K562 (cell line): Measurements from ENCODE around the gene ZDHHC14. TPM values are rescaled to one million over a fixed set of nuclear protein-coding genes. Genes with fewer than 3 reads are reported as not detected.

ENCODE experiments used
- ATAC-seq: fragments of 200-7000 bp; cut with Tn5 transposase; 3 replicates; pipeline ENCODE4 v1.9.1; 2020; ENCODE audit warnings: moderate library complexity
- BruUV-seq: library from RNA; stranded (reverse); fragments of 400-500 nt; replicated peaks from 2 replicates; lab custom pipeline; 2021; lab: Mats Ljungman, UMichigan
- CTCF ChIA-PET: fragments of 300-600 bp; formaldehyde crosslinking; extraction: SDS; loops from one replicate; lab custom pipeline; 2021; ENCODE audit warnings: low intra/inter-chr PET ratio; lab: Yijun Ruan, JAX
- POLR2A ChIA-PET: fragments of 300-600, 350-650 bp; sonication (Branson Sonifier 250); formaldehyde crosslinking; extraction: SDS; loops from one replicate; lab custom pipeline; 2021; ENCODE audit warnings: antibody characterized with exemption, inconsistent platforms; lab: Yijun Ruan, JAX
- DNase-seq, 4 experiments: peaks; one replicate each; pipeline versions ENCODE4 v3.0.0 to v3.0.0-alpha.2; 2011 to 2018; ENCODE audit warnings: low spot score in 3 of 4, mixed read lengths in 3 of 4; ENCODE audit errors: extremely low read depth in 1 of 4
- FAIRE-seq: peaks from 2 replicates; lab custom pipeline; 2011; peaks lifted over from hg19 to GRCh38; lab: Jason Lieb, UNC
- H2AFZ ChIP-seq: 2 replicates; pipeline ENCODE4 v1.6.0; 2011; ENCODE audit warnings: low read depth, low read length, control low read depth, inconsistent platforms
- H3K27ac ChIP-seq: fragments of 200-600 bp; 3 replicates; pipeline ENCODE4 v1.8.0; 2011; ENCODE audit warnings: low read depth, mild to moderate bottlenecking, control low read depth, inconsistent platforms, low read length, moderate library complexity, mixed read lengths; ENCODE audit errors: extremely low read depth
- H3K27me3 ChIP-seq, 2 experiments: fragments of 300-600 bp in 1 of 2; 2 replicates in 1 of 2; 3 replicates in 1 of 2; pipeline versions ENCODE4 v1.6.0 to v1.8.0; 2011; ENCODE audit warnings: inconsistent platforms in 2 of 2, low read length in 2 of 2, mild to moderate bottlenecking in 1 of 2, mixed read lengths in 1 of 2, moderate library complexity in 1 of 2; ENCODE audit not compliant: control insufficient read depth in 2 of 2, insufficient read depth in 2 of 2
- H3K36me3 ChIP-seq: fragments of 300-600 bp; 3 replicates; pipeline ENCODE4 v1.8.0; 2011; ENCODE audit warnings: mild to moderate bottlenecking, low read length, inconsistent platforms; ENCODE audit not compliant: control insufficient read depth, insufficient read depth
- H3K4me1 ChIP-seq, 2 experiments: fragments of 200-600 bp in 1 of 2; replicated peaks in 1 of 2; 2 replicates in 1 of 2; 3 replicates in 1 of 2; pipeline versions ENCODE4 v1.5.1 to v1.8.0; 2011; ENCODE audit warnings: inconsistent platforms in 2 of 2, low read length in 2 of 2, mild to moderate bottlenecking in 1 of 2, mixed read lengths in 1 of 2, moderate library complexity in 1 of 2; ENCODE audit not compliant: control insufficient read depth in 2 of 2, insufficient read depth in 2 of 2
- H3K4me2 ChIP-seq: 2 replicates; pipeline ENCODE4 v1.6.1; 2011; ENCODE audit warnings: low read length, control low read depth, inconsistent platforms, mixed read lengths; ENCODE audit not compliant: insufficient read depth
- H3K4me3 ChIP-seq: fragments of 200-600 bp; sonication (generic), shearing (Covaris generic); 2 replicates; pipeline ENCODE4 v1.5.1; 2016; ENCODE audit warnings: control low read depth, inconsistent platforms
- H3K79me2 ChIP-seq: fragments of 200-600 bp; 3 replicates; pipeline ENCODE4 v1.8.0; 2011; ENCODE audit warnings: low read length, inconsistent platforms; ENCODE audit not compliant: control insufficient read depth, insufficient read depth
- H3K9ac ChIP-seq, 2 experiments: 2 replicates each; pipeline versions ENCODE4 v1.6.0 to v1.6.1; 2011; ENCODE audit warnings: low read depth in 2 of 2, low read length in 2 of 2, control low read depth in 1 of 2, inconsistent platforms in 1 of 2, mild to moderate bottlenecking in 1 of 2, mixed read lengths in 1 of 2; ENCODE audit not compliant: insufficient read depth in 1 of 2
- H3K9me1 ChIP-seq: one replicate; pipeline ENCODE4 v1.6.0; 2011; ENCODE audit warnings: inconsistent platforms, mild to moderate bottlenecking, low read length, moderate library complexity; ENCODE audit not compliant: control insufficient read depth, insufficient read depth
- H3K9me3 ChIP-seq: replicated peaks from 2 replicates; pipeline ENCODE4 v1.5.1; 2011; ENCODE audit warnings: low read depth, low read length, inconsistent platforms; ENCODE audit not compliant: control insufficient read depth, insufficient read depth
- H4K20me1 ChIP-seq: replicated peaks from 2 replicates; pipeline ENCODE4 v1.6.1; 2011; ENCODE audit warnings: low read length, inconsistent platforms, mixed read lengths; ENCODE audit not compliant: control insufficient read depth, insufficient read depth
- BCL6 ChIP-seq: fragments of 250-450 bp; sonication (Bioruptor Pico); IDR thresholded peaks from 2 replicates; pipeline ENCODE4 v1.4.0; 2020
- CREM ChIP-seq: IDR thresholded peaks from 2 replicates; pipeline ENCODE4 v1.6.1; 2014; ENCODE audit warnings: antibody characterized with exemption, low read depth
- CTCF ChIP-seq, 3 experiments: IDR thresholded peaks in 2 of 3; conservative IDR thresholded peaks in 1 of 3; 2 replicates each; pipeline ENCODE4 v1.5.1; 2011 to 2012; ENCODE audit warnings: low read length in 3 of 3, mild to moderate bottlenecking in 3 of 3, control low read depth in 2 of 3, improper control_type of control experiment in 1 of 3, inconsistent platforms in 1 of 3, low read depth in 1 of 3, mixed read lengths in 1 of 3, moderate library complexity in 1 of 3; ENCODE audit not compliant: insufficient read depth in 2 of 3
- E2F3 ChIP-seq: fragments of 250-450 bp; sonication (Bioruptor Pico); IDR thresholded peaks from 2 replicates; pipeline ENCODE4 v1.4.0; 2020; ENCODE audit warnings: mild to moderate bottlenecking
- FIP1L1 ChIP-seq: fragments of 200-400 bp; formaldehyde crosslinking; IDR thresholded peaks from 2 replicates; pipeline ENCODE4 v1.6.1; 2018; ENCODE audit warnings: mild to moderate bottlenecking, low read depth, low read length; ENCODE audit not compliant: poor library complexity, severe bottlenecking
- FOXK1 ChIP-seq: sonication (generic); formaldehyde crosslinking; IDR thresholded peaks from 2 replicates; pipeline ENCODE4 v1.8.0; 2022; ENCODE audit warnings: missing genetic modification reagents, mild to moderate bottlenecking, borderline replicate concordance
- PHB2 ChIP-seq: fragments of 450-650 bp; IDR thresholded peaks from 2 replicates; pipeline ENCODE4 v1.6.1; 2017; ENCODE audit warnings: low read depth
- PRMT5 ChIP-seq: sonication (generic); formaldehyde crosslinking; IDR thresholded peaks from 2 replicates; pipeline ENCODE4 v1.5.0; 2020; ENCODE audit warnings: missing genetic modification reagents
- RAD21 ChIP-seq, 2 experiments: fragments of 250-450 bp in 1 of 2; fragments of 450-650 bp in 1 of 2; sonication (Bioruptor Pico) in 1 of 2; formaldehyde crosslinking in 1 of 2; IDR thresholded peaks in 1 of 2; conservative IDR thresholded peaks in 1 of 2; 2 replicates each; pipeline versions ENCODE4 v1.4.0 to v1.8.0; 2020 to 2022; ENCODE audit warnings: mild to moderate bottlenecking in 2 of 2, moderate library complexity in 1 of 2
- SAFB ChIP-seq: fragments of 200-400 bp; formaldehyde crosslinking; IDR thresholded peaks from 2 replicates; pipeline ENCODE4 v1.6.1; 2017; ENCODE audit warnings: low read depth, low read length, borderline replicate concordance
- SMARCA5 ChIP-seq: fragments of 450-650 bp; IDR thresholded peaks from 2 replicates; pipeline ENCODE4 v1.6.1; 2016
- SMC3 ChIP-seq: conservative IDR thresholded peaks from 2 replicates; pipeline ENCODE4 v1.6.1; 2011; ENCODE audit warnings: low read depth, low read length, improper control_type of control experiment; ENCODE audit not compliant: insufficient read depth
- ZC3H8 ChIP-seq: fragments of 450-650 bp; IDR thresholded peaks from 2 replicates; pipeline ENCODE4 v1.6.1; 2017
- ZNF561 ChIP-seq: fragments of 450-650 bp; formaldehyde crosslinking; conservative IDR thresholded peaks from 2 replicates; pipeline ENCODE4 v1.4.0; 2020; ENCODE audit warnings: mild to moderate bottlenecking, moderate library complexity
- WGBS: fragments of 100-300 bp; shearing (Covaris generic); methylation state at CpG from one replicate; pipeline ENCODE4 v1.1.6; 2016; ENCODE audit warnings: low coverage, mixed read lengths; ENCODE audit not compliant: insufficient coverage; ENCODE audit errors: missing lambda C conversion rate; 5-methylcytosine and 5-hydroxymethylcytosine counted together
- in situ Hi-C: fragments of 300-500 bp; cut with MboI; formaldehyde crosslinking; loops from 4 replicates; pipeline ENCODE4 v1.15.0; 2018; ENCODE audit warnings: inconsistent platforms, mixed read lengths
- intact Hi-C: fragments of 100-400 bp; cut with micrococcal nuclease; formaldehyde crosslinking; loops from 2 replicates; pipeline ENCODE4 v1.14.2; 2022
- polyA plus RNA-seq, 8 experiments: library from polyadenylated mRNA; depleted of rRNA in 4 of 8; stranded (reverse) in 5 of 8; unstranded in 3 of 8; fragments of >200 nt; fragmentation: Nextera tagmentation in 2 of 8; fragmentation: Illumina TruSeq in 1 of 8; extraction: Ambion mirVana in 2 of 8; extraction: Trizol in 1 of 8; gene quantifications; 2 replicates each; pipeline versions ENCODE4 v1.2.1 to v1.2.3, GENCODE V29; 2011 to 2014; ENCODE audit warnings: inconsistent platforms in 1 of 8, missing spikeins in 1 of 8
- total RNA-seq, 7 experiments: library from RNA; depleted of rRNA in 6 of 7; stranded (reverse); fragments of >200 nt in 6 of 7; fragmentation: Illumina TruSeq in 2 of 7; extraction: Trizol in 2 of 7; gene quantifications; 2 replicates each; pipeline versions ENCODE4 v1.2.1 to v1.2.3, GENCODE V29; 2011 to 2021; ENCODE audit warnings: low replicate concordance in 1 of 7
- TF ChIP-seq, protein P1 (sequence below): fragments of 250-450 bp; sonication (Bioruptor Pico); IDR thresholded peaks from 2 replicates; pipeline ENCODE4 v1.5.0; 2022; ENCODE audit warnings: mild to moderate bottlenecking

The ZDHHC14 gene
- total and polyA plus RNA-seq, 9 of the 15 experiments (the other 6 are each of a cell fraction or from before 2014, with no cell fraction given): 0.92 to 23.1 (median 13.8) TPM

DNA sequence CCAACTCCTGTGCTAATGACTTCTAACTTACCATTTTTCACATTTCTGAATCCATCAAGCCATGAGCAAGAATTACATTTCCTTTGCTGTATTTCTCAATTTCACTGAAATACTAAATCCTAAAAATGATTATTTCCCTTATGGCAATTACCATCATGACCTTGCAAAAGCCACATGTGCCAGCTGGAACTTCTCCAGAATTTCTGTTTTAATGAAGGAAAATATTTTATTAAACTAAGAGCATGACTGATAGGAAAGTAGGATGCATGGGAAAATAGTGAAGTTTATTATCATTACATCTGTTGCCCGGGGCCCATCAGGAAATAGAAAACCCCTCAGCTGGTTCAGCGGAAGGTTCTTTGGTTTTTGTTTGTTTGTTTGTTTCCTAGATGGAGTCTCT, 43.2 kb upstream of the ZDHHC14 start (continued):
- TF ChIP-seq, protein P1, sequence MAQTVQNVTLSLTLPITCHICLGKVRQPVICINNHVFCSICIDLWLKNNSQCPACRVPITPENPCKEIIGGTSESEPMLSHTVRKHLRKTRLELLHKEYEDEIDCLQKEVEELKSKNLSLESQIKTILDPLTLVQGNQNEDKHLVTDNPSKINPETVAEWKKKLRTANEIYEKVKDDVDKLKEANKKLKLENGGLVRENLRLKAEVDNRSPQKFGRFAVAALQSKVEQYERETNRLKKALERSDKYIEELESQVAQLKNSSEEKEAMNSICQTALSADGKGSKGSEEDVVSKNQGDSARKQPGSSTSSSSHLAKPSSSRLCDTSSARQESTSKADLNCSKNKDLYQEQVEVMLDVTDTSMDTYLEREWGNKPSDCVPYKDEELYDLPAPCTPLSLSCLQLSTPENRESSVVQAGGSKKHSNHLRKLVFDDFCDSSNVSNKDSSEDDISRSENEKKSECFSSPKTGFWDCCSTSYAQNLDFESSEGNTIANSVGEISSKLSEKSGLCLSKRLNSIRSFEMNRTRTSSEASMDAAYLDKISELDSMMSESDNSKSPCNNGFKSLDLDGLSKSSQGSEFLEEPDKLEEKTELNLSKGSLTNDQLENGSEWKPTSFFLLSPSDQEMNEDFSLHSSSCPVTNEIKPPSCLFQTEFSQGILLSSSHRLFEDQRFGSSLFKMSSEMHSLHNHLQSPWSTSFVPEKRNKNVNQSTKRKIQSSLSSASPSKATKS (CRISPR knock-in tag): no peak
- TF ChIP-seq PHB2 (no peak), ZC3H8 (no peak), E2F3 (no peak), PRMT5 (CRISPR knock-in tag) (no peak), BCL6 (no peak), SMARCA5 (no peak), CREM (no peak)

DNA sequence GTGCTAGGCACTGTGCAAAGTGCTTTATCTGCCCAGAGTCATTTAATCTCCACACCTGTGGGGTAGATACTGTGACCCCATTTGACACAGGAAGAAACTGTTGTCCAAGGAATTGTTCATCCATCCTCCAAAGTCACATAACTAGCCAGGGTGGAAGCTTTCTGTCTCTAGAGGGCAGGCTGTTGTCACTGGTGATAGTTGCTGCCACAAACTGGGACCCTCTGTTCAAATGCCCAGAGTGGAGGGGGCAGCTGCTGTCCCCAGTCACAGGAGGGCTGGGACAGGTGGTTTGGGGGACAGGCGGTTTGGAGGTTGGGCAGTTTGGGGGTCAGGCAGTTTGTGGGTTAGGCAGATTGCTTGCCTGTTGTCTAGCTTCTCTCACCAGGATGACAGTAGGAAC, 41.6 kb upstream of the ZDHHC14 start:
- Histone ChIP-seq H2AFZ (no peak overlapping the region), H3K4me2 (no peak overlapping the region), H3K27ac (no peak overlapping the region), H4K20me1 (no peaks in the 10 kb centered on the region), H3K79me2 (no peaks in the 10 kb centered on the region), H3K9ac (no peak overlapping the region), H3K36me3 (no peaks in the 10 kb centered on the region), H3K9me3 (no peaks in the 10 kb centered on the region), H3K9me1 (no peaks in the 10 kb centered on the region), H3K4me3 (no peak overlapping the region), H3K4me1 (peaks cover 0 to 3% of the 10 kb centered on the region in 2 experiments; a peak in 3 of 5 replicates), H3K27me3 (peaks cover 0 to 4% of the 10 kb centered on the region in 2 experiments; a peak in 3 of 5 replicates)
- intact Hi-C loops: no loop called here
- ChIA-PET POLR2A (interaction anchor here (1.0 to 3.7 kb wide), 2 partner anchors 9 to 16 kb away, joined by 4 to 13 read pairs; partner anchors contain the start of gene TMEM242), CTCF (no interaction called here)
- 0% methylated on average over 1 of the region's 1 CpG for WGBS
- BruUV-seq: no TSS peak
- no peak for DNase-seq
- in situ Hi-C loops: no loop called here
- peak; percentile 39; the same call in 2 of the 3 replicates for ATAC-seq
- peak; percentile 23 for FAIRE-seq
- TF ChIP-seq CTCF (IDR thresholded peaks at IDR 0.05 in 2 of 3, conservative IDR thresholded peaks at IDR 0.05 in 1 of 3; ENCODE audit: insufficient read depth in 2 of 3, low read depth in 1 of 3, low read length in 3 of 3) (peak; percentile 23 to 34 (median 31); a peak in 4 of 6 replicates), FOXK1 (CRISPR knock-in tag) (no peak), RAD21 (CRISPR knock-in tag; conservative IDR thresholded peaks at IDR 0.05 in 1 of 2, IDR thresholded peaks at IDR 0.05 in 1 of 2) (peak in 1 of 2 experiments; percentile 68; a peak in 2 of 4 replicates), SMC3 (0 out of 2 replicates have a peak, but pooled peaks have one; percentile 3), SAFB (no peak), ZNF561 (CRISPR knock-in tag) (no peak), FIP1L1 (no peak)
